HepG2 (cell line): ENCODE data around the gene FN1. TPM values are rescaled to one million over a fixed set of nuclear protein-coding genes. Genes with fewer than 3 reads are reported as not detected.

ENCODE experiments used
- AHDC1 ChIP-seq: sonication (generic); formaldehyde crosslinking; IDR thresholded peaks from 2 replicates; pipeline ENCODE4 v1.5.1; 2020; ENCODE audit warnings: mild to moderate bottlenecking, missing genetic modification reagents, borderline replicate concordance
- ARNT ChIP-seq: fragments of 450-650 bp; IDR thresholded peaks from 2 replicates; pipeline ENCODE4 v1.6.1; 2017
- JUND ChIP-seq: sonication (generic); formaldehyde crosslinking; IDR thresholded peaks from 2 replicates; pipeline ENCODE4 v1.8.0; 2022; ENCODE audit warnings: mild to moderate bottlenecking, missing genetic modification reagents
- KAT8 ChIP-seq: IDR thresholded peaks from 2 replicates; pipeline ENCODE4 v1.6.1; 2016; ENCODE audit warnings: missing genetic modification reagents, missing compliant biosample characterization
- MTERF4 ChIP-seq: sonication (generic); formaldehyde crosslinking; IDR thresholded peaks from 2 replicates; pipeline ENCODE4 v1.8.0; 2023; ENCODE audit warnings: mild to moderate bottlenecking, missing genetic modification reagents
- NCOR1 ChIP-seq: fragments of 200-600 bp; sonication (generic); IDR thresholded peaks from 2 replicates; pipeline ENCODE4 v1.7.0; 2017; ENCODE audit warnings: antibody characterized with exemption, low read length, borderline replicate concordance
- NFE2 ChIP-seq: sonication (generic); formaldehyde crosslinking; IDR thresholded peaks from 2 replicates; pipeline ENCODE4 v1.4.0; 2020; ENCODE audit warnings: missing genetic modification reagents
- NKX3-1 ChIP-seq: sonication (generic); formaldehyde crosslinking; IDR thresholded peaks from 2 replicates; pipeline ENCODE4 v1.5.0; 2020; ENCODE audit warnings: missing genetic modification reagents
- PHB2 ChIP-seq: fragments of 450-650 bp; IDR thresholded peaks from 2 replicates; pipeline ENCODE4 v1.6.1; 2018; ENCODE audit not compliant: partially characterized antibody
- PREB ChIP-seq: sonication (generic); formaldehyde crosslinking; IDR thresholded peaks from 2 replicates; pipeline ENCODE4 v1.4.0; 2020; ENCODE audit warnings: missing genetic modification reagents
- STAG1 ChIP-seq: sonication (generic); formaldehyde crosslinking; IDR thresholded peaks from 2 replicates; pipeline ENCODE4 v1.4.0; 2020; ENCODE audit warnings: missing genetic modification reagents
- ZBTB2 ChIP-seq: sonication (generic); formaldehyde crosslinking; IDR thresholded peaks from 2 replicates; pipeline ENCODE4 v1.8.0; 2022; ENCODE audit warnings: low read depth, missing genetic modification reagents
- ZBTB49 ChIP-seq: sonication (generic); formaldehyde crosslinking; IDR thresholded peaks from 2 replicates; pipeline ENCODE4 v1.4.0; 2020; ENCODE audit warnings: missing genetic modification reagents, borderline replicate concordance
- ZNF326 ChIP-seq: sonication (generic); formaldehyde crosslinking; IDR thresholded peaks from 2 replicates; pipeline ENCODE4 v1.4.0; 2020; ENCODE audit warnings: missing genetic modification reagents, borderline replicate concordance
- ZNF34 ChIP-seq: sonication (generic); formaldehyde crosslinking; IDR thresholded peaks from 2 replicates; pipeline ENCODE4 v1.4.0; 2020; ENCODE audit warnings: mild to moderate bottlenecking, missing genetic modification reagents, borderline replicate concordance
- ZNF468 ChIP-seq: sonication (generic); formaldehyde crosslinking; IDR thresholded peaks from 2 replicates; pipeline ENCODE4 v1.8.0; 2022; ENCODE audit warnings: mild to moderate bottlenecking, moderate library complexity, missing genetic modification reagents
- ZNF83 ChIP-seq: sonication (generic); formaldehyde crosslinking; IDR thresholded peaks from 2 replicates; pipeline ENCODE4 v1.4.0; 2020; ENCODE audit warnings: missing genetic modification reagents, mild to moderate bottlenecking, borderline replicate concordance
- polyA plus RNA-seq, 8 experiments: library from polyadenylated mRNA; depleted of rRNA in 3 of 8; stranded (reverse) in 7 of 8; unstranded in 1 of 8; fragments of >200 nt; fragmentation: Illumina TruSeq in 4 of 8; extraction: Trizol in 4 of 8; gene quantifications; 2 replicates each; pipeline versions ENCODE4 v1.2.1 to v1.2.3, GENCODE V29; 2011 to 2016; ENCODE audit warnings: low read depth in 4 of 8, missing spikeins in 1 of 8, mixed read lengths in 1 of 8; ENCODE audit not compliant: insufficient read depth in 1 of 8
- total RNA-seq, 5 experiments: library from RNA; depleted of rRNA; stranded (reverse); fragments of >200 nt; fragmentation: Illumina TruSeq; extraction: Trizol; gene quantifications; 2 replicates each; pipeline ENCODE4 v1.2.3, GENCODE V29; 2016; ENCODE audit warnings: low read depth in 1 of 5

Gene FN1
- total and polyA plus RNA-seq, 2 of the 13 experiments (the other 11 are each of a cell fraction or from before 2014, with no cell fraction given): 1,847 to 6,471 TPM

- peak; percentile 8; the same call in 1 of the 2 replicates for TF ChIP-seq AHDC1 (CRISPR knock-in tag)
- no peak for TF ChIP-seq ZNF326 (CRISPR knock-in tag)
- peak; percentile 42; the same call in 1 of the 2 replicates for TF ChIP-seq ZBTB2
- TF ChIP-seq NCOR1: no peak; the same call in 1 of the 2 replicates
- no peak for TF ChIP-seq ZNF468 (CRISPR knock-in tag)
- no peak for TF ChIP-seq MTERF4 (CRISPR knock-in tag)
- no peak for TF ChIP-seq PREB (CRISPR knock-in tag)
- no peak for TF ChIP-seq PHB2
- no peak for TF ChIP-seq ZNF83 (CRISPR knock-in tag)
- TF ChIP-seq NKX3-1 (CRISPR knock-in tag): 0 out of 2 replicates have a peak, but pooled peaks have one; percentile 61
- TF ChIP-seq ZBTB49 (CRISPR knock-in tag): no peak
- TF ChIP-seq STAG1: peak; percentile 20; the same call in 1 of the 2 replicates
- TF ChIP-seq KAT8 (CRISPR knock-in tag): 0 out of 2 replicates have a peak, but pooled peaks have one; percentile 35
- TF ChIP-seq NFE2 (CRISPR knock-in tag): no peak
- peak; percentile 5; the same call in 1 of the 2 replicates for TF ChIP-seq ZNF34 (CRISPR knock-in tag)
- TF ChIP-seq ARNT: no peak
- no peak for TF ChIP-seq JUND (CRISPR knock-in tag)
These were observed 17.6 kb downstream of the FN1 start (continued) for GRCh38 chr2:215418064-215418963.
